ENCODE measurements around the gene LRBA.
"Not testable (repeated sequence)": the region's sequence is repeated elsewhere in the genome, so short reads cannot be mapped to it uniquely, and the experiment has no call there.

The LRBA gene

DNA sequence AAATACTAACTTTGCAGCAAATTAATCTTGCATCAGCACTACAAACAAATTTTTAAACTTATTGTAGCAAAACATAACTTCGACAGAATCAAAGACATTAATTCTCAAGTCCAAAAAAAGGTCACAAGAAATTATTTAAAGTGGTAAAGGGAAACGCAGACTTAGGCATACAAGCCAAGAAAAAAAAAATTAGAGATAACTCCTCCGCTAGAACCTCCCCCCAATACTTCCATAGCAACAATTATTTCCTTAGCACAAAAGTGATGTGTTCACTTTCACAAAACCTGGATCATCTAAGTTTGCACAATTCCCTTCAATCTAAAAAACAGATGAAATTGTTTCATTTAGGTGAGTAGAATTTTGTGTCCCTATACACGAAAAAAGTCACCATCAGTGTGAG, 1.1 kb downstream of the LRBA start:
- DNase-seq = no peak

DNA sequence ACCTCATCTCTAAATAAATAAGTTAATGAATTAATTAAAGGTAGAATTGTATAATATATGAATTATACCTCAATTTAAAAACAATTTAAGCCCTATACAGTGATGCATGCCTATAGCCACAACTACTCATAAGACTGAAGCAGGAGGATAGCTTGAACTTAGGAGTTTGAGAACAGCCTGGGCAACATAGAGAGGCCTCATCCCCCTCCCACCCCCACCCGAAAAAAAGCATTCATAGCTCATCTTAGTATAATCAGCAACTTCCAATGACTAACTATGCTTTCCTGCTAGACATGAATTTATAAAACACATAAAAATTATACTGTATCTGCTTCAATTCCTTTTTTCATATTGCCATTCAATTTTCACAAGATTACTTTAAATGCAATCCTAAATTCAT, 1.6 kb downstream of the LRBA start:
- no peak for DNase-seq

DNA sequence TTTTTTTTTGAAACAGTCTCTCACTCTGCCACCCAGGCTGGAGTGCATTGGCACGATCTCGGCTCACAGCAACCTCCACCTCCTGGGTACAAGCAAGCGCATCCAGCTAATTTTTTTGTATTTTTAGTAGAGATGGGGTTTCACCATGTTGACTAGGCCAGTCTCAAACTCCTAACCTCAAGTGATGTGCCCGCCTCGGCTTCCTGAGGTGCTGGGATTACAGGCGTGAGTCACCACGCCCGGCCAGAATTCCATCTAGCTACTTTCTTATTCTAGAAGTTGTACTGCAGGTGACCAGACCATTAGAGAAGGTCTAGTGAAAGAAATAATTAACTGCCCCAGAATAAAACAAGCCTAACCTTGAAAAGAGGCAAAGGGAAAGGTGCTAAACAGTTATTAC, 2.3 kb downstream of the LRBA start:
- no peak for DNase-seq

DNA sequence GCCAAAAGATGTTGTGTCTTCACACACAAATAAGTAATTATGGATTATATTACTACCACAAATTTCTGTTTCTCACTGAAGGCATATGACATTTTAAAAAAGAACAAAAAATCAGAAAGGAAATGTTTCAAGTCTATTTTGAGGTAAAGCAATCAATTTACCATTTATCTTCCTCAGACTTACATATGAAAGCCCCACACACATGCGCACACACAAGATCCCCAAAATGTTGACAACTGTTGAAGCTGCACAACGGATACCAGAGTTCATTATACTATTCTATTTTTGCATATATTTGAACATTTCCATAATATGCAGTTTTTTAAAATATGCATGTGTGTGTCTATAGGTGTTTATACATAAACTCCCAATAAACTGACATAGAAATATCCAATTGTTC, 2.7 kb downstream of the LRBA start:
- no peak for DNase-seq

DNA sequence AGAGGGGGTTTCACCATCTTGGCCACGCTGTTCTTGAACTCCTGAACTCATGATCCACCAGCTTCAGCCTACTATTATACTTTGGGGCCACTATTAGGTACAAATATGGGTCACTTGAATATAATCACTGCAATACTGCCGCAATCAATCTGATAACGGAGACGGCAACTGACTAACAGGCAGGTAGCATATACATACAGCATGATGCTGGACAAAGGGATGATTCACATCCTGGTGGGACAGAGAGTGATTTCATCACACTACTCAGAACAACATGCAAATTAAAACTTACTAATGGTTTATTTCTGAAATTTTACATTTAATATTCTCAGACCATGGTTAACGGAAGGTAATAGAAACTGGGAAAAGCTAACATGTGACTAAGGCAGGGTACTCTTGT, 10.9 kb downstream of the LRBA start:
- no peak for DNase-seq

DNA sequence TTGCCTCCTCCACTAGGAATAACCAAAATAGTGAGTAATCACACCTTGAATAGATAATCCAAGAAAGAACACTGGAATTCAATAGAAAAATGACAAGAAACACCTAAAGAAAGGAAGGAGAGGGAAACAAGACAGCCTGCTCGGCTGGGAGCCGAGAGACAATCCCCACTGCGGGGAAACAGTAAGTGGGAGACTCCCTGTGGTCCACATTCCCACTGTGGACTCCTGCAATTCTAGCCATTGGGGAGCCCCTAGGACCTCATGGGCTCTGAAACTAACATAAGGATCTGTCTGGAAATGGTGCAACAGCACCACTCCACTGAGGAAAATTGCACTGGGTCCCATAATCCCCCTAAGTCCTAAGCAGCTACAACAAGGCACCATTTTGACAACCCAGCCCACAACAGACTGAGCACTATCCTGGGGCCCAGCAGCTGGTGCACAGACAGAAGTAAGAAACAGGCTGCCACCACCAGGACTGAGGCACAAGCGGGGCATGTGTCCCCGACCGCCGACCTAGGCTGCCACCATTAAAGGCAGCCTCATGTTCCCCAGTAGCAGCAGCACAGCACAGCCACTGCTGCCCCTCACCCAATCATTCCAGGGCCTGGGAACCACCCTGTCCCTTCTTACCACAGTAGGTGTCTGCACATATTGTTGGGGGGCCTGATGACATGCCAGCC, 14.2 kb downstream of the LRBA start:
- no peak for DNase-seq

DNA sequence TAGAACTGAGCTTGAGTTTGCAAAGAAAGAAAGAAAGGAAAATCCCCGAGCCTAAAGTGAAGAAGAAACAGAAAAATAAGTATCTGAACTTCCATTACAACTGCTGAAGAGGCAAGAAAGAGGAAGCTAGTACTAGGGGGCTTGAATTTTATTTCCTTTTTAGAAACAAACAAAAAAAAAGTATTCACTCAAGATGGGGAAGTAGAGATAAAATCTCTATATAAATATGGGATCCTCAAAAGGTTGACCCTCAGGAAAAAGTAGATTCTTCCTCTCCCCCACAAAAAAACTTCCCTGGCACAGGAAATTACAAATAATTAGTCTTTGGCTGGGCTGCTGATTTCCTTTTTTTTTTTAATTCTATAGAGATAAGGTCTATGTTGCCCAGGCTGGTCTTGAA, 16.0 kb downstream of the LRBA start:
- DNase-seq = no peak

DNA sequence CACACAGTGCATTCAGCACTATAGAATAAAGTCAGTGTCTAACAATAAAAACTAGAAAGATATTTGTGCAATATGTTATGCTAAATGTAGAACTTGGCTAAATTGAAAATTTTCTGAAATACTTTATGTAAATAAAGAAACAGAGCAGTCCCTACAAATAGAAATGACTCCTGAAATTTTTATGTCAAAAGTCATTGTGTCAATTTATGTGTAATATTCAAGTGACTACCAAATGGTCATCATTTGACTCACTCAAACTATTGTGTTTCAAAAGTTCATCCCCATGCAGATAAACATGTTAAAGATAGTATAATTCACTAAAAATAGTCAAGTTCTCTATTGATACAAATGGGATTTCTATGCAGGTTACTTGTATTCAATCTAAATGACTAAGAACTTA, 17.9 kb downstream of the LRBA start:
- DNase-seq = no peak

DNA sequence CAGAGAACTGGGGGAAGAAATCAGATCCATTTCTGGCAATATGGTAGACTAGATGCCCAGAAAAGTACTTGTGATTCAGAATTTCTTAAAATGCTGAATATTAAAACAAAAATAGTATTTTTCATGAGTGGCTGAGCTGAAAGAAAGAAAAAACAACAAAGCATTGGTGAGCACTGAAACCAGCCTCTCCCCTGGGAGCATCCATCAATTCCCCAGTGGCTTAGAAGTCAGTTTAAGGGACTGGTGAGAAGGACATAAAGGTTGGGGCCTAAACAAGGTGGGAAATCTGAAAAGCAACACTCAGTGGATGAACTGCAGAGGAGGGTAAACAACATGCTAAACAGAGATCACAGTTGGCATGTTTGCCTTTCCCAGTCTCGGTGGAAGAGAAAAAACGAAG, 20.4 kb downstream of the LRBA start:
- no peak for DNase-seq

DNA sequence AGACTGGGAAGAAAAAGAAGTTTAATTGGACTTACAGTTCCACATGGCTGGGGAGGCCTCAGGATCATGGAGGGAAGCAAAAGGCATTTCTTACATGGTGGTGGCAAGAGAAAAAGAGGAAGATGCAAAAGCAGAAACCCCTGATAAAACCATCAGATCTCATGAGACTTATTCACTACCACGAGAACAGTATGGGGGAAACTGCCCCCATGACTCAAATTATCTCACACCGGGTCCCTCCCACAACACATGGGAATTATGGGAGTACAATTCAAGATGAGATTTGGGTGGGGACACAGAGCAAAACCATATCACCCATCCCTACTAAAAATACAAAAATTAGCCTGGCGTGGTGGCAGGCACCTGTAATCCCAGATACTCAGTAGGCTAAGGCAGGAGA, 21.5 kb downstream of the LRBA start:
- not testable (repeated sequence) for DNase-seq

DNA sequence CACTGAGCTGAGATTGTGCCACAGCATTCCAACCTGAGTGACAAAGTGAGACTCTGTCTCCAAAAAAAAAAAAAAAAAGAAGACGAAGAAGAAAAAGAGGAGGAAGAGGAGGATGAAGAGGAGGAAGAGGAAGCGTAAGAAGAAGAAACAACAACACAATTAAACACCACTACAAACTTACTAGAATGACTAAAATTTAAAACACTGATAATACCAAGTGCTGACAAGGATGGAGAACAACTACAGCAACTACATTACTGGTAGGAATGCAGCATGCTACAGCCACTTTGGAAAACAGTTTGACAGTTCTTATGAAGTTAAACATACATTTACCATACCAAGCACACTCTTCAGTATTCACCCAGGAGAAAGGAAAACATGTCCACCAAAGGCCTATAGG, 24.1 kb downstream of the LRBA start:
- DNase-seq = no peak

DNA sequence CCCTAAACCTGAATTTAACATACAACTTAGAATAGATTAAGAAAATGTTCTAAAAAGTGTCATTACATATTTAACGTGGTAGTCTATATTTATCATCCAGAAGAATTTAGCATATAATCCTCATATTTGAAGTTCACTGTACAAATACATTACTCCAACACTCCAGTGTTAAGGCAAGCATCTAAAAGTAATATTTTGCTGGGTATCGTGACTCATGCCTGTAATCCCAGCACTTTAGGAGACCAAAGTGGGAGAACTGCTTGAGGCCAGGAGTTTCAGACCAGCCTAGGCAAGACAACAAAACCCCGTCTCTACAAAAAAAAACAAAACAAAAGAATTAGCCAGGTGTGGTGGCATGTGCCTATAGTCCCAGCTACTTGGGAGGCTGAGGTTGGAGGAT, 24.8 kb downstream of the LRBA start:
- DNase-seq = no peak

DNA sequence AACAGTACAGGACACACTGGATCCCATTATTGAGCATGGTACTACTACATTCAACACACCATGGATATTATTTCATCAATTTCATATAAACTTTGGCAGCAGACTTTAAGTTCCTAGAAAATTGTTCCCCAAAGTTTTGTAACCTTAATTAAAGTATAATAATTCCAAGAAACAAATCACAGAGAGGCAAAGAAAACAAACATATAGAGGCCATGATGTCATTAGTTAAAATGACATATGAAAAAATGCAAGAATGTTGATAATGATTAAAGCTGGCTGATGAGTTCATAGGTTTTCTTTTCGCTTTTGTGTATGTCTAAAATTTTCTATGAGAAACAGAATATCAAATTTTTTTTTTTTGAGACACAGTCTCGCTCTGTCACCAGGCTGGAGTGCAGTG, 26.8 kb downstream of the LRBA start:
- no peak for DNase-seq

DNA sequence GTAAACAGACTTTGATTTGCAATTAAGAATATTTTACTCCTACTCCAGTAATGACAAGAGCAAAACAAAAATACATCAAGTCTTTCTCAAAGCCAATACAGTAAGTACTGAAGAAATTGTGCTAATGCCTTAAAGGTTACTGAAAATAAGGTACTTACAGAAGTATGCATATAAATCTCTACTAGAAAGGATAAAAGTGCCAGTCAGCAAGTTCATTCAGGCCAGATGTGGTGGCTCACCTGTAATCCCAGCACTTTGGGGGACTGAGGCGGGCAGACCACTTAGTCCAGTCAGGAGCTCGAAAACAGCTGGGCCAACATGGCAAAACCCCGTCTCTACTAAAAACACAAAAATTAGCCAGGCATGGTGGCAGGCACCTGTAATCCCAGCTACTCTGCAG, 27.9 kb downstream of the LRBA start:
- no peak for DNase-seq

DNA sequence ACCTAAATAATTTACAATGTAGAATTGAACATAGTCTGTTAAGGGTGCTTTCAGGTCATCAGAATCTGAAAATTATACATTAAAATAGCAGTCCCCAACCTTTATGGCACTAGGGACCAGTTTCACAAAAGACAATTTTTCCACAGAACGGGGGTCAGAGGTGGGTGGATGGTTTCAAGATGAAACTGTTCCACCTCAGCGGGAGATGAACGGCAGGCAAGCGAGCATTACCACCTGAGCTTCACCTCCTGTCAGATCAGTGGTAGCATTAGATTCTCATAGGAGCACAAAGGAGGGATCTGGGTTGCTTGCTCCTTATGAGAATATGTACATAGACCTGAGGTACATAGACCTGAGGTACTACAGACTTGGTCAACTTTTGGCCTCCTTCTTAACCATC, 29.0 kb downstream of the LRBA start:
- DNase-seq = no peak

DNA sequence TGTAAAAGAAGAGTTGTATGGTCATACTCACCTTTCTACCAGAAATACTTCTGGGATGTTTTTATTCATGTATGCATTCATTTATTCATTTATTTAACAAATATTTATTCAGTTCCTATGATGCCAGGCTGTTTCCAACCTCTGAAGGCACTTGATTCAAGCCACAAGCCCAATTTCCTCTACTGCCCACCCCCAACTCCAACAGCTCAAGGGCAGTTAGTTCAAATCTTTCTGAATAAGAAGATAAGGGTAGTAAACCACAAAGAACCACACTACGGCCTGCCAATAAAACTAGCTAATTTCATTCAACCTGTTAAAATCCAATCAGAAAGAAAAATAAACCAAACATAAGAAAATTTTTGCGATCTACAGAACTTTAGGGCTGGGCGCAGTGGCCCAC, 31.2 kb downstream of the LRBA start:
- no peak for DNase-seq

DNA sequence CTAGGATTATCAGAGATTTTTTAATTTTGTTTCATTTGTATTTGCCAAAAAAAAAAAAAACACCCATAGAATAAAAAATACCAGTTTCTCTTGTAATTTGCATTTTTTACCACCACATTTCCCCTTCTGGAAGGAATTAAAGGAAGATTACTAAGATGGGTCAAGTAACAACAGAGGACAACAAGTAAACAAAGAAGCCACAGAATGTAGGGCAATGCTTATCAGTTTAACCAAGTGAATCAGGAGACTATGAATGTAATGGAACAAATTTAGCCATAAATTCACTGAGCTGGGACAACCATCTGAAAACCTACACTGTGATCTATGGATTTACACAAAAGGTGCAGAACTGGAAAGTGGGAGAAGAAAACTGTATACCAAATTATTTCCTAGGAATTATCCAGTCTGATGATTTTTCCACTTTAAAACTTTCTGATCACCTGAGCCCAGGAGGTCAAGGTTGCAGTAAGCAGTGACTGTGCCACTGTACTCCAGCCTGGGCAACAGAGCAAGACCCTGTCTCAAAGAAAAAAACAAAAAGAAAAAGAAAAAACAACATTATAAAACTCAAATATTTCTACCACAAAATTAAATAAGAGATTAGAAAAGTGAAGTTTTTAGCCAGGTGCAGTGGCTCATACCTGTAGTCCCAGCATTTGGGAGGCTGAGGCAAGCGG, 32.4 kb downstream of the LRBA start:
- DNase-seq = no peak

DNA sequence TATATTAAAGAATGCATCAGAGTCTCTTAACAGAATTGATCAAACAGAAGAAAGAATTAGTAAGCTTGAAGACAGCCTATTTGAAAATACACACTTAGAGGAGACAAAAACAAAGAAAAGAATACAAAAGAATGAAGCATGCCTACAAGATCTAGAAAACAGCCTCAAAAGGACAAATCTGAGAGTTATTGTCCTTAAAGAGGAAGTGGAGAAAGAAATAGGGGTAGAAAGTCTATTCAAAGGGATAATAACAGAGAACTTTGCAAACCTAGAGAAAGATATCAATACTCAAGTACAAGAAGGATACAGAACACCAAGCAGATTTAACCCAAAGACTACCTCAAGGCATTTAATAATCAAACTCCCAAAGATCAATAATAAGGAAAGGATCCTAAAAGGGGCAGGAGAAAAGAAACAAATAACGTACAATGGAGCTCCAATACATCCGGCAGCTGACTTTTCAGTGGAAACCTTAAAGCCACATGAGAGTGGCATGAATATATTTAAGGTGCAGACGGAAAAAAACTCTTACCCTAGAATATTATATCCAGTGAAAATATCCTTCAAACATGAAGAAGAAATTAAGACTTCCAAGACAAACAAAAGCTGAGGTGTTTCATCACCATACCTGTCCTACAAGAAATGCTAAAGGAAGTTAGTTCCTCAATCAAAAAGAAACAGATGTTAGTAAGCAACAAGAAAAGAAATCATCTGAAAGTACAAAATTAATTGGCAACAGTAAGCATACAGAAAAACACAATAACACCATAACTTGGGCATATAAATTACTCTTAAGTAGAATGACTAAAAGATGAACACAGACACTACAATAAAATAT, 36.1 kb downstream of the LRBA start:
- no peak for DNase-seq

DNA sequence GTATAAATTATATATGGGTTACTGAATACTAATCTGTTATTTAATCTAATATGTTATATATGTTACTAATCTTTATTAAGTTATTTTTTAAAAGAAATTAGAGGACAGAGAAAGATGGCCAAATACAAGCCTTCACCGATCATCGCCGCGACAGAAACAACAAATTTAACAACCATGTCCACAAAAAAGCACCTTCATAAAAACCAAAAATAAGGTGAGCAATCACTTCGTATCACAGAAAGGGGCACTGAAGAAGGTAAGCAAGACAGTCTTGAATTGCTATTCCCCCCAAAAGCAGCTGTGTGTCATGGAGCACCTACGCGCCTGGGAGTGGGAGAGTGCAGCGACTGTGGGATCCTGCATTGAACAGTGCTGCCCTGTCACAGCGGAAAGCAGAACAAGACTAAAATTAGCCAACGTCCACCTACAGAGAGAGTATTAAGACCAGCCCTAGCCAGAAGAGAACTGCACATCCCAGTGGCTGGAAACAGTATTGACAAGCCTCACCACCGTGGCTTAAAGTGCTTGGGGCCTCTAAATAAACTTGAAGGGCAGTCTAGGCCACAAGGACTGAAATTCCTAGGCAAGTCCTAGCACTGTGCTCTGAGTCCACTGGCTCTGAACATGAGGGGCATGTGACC, 38.5 kb downstream of the LRBA start:
- DNase-seq = no peak

DNA sequence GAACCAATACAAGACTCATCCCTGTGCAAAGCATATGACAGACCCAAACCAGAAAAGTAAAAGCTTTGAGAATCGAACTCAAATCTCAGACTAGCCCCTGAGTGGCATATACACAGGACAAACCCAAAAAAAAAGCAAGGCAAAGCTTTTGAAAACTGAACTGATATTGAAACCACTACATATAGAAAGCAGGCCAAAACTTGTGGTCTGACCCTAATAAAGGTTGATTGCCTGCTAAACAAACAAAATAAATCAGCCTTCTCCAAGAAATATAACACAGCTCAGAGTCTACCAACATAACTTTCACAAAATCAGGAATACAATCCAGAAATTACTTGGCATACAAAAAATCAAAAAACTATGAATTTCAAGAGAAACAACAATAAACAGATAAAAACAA, 40.3 kb downstream of the LRBA start:
- DNase-seq = no peak

DNA sequence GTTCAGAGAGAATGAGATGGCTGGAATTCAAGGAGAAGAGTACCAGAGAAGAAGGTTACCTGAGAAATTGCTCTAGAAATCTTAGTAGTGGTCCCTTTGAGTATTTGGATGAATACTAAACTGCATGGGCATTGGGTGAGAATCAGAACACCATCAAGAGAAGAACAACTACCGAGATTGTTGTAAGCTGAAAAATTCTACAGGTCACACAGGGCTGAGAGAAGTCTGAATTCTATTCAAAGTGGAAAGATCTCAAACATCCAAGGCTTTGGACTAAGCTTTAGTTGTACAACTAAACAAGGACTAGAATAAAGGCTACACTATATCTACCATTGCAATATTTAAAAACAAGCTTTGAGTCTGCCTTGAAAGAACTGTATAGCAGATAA, 40.8 kb downstream of the LRBA start:
- no peak for DNase-seq

DNA sequence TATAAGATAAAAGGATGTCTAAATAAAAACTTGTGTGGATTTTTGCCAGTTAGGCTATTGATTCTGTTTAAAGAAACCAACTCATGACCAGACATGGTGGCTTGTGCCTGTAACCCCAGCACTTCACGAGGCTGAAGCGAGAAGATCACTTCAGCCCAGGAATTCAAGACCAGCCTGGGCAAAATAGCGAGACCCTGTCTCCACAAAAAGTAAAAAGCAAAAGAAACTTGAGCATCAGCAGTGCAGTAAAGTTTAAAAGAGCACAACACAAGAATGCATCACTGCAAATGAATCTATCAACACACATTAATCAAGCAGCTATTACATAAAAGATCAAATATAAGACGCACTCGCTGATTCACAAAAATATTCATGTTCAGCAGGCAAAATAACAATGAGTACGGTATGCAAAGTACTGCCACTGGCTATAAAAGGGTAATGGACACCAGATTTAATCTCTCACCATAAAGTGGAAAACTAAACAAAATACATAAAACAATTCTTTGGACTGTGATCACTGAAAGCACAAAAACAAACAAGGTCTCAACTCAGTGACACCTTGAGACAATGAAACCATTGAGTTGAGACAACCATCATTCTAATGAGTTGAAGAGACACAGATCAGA, 41.3 kb downstream of the LRBA start:
- no peak for DNase-seq

DNA sequence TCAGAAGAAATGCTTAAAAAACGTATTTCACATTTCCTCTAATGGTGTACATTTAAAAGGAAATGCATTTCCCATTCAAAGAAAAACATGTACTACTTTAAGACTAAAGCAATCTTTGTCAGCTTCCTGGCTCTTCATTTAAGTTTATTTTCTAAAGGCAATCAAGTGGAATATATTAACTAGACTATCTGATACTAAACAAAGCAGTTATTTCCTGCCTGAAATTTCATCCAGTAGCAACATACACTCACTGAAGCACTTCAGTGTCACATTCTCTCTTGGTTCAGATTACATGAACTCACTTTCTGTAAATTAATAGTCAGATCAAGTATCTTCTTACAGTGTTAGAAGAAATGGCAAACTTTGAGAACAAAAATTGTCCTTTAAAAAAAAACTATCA, 42.5 kb downstream of the LRBA start:
- DNase-seq = no peak
